ENCODE results near the gene IZUMO1. TPM values are rescaled to one million over a fixed set of nuclear protein-coding genes. Genes with fewer than 3 reads are reported as not detected.

The IZUMO1 gene
- total and polyA plus RNA-seq, 2 of the 13 experiments (the other 11 are each of a cell fraction or from before 2014, with no cell fraction given): 0.07 to 0.22 TPM

GRCh38 chr19:48713864-48714755 is 32.6 kb downstream of the IZUMO1 start (continued):
- TF ChIP-seq GPBP1L1 (CRISPR knock-in tag; IDR thresholded peaks at IDR 0.05) (no peak), PBX3 (CRISPR knock-in tag; IDR thresholded peaks at IDR 0.05; ENCODE audit: borderline replicate concordance) (no peak), RNF2 (conservative IDR thresholded peaks at IDR 0.05; ENCODE audit: low read depth) (no peak), ZBTB21 (CRISPR knock-in tag; IDR thresholded peaks at IDR 0.05) (no peak), ZNF512B (CRISPR knock-in tag; IDR thresholded peaks at IDR 0.05; ENCODE audit: borderline replicate concordance) (no peak), YEATS4 (CRISPR knock-in tag; IDR thresholded peaks at IDR 0.05; ENCODE audit: borderline replicate concordance) (peak; percentile 57; the same call in 1 of the 2 replicates), REPIN1 (CRISPR knock-in tag; IDR thresholded peaks at IDR 0.05; ENCODE audit: borderline replicate concordance, low read depth) (no peak), ZNF775 (CRISPR knock-in tag; IDR thresholded peaks at IDR 0.05; ENCODE audit: borderline replicate concordance) (no peak), TOE1 (CRISPR knock-in tag; IDR thresholded peaks at IDR 0.05) (no peak; the same call in 1 of the 2 replicates), PRDM10 (CRISPR knock-in tag; IDR thresholded peaks at IDR 0.05; ENCODE audit: low read depth) (no peak), MZF1 (CRISPR knock-in tag; IDR thresholded peaks at IDR 0.05; ENCODE audit: borderline replicate concordance) (no peak), POLR2AphosphoS5 (IDR thresholded peaks at IDR 0.05; ENCODE audit: low read depth, low read length) (peak; percentile 44), ZNF574 (CRISPR knock-in tag; IDR thresholded peaks at IDR 0.05) (no peak), GZF1 (CRISPR knock-in tag; IDR thresholded peaks at IDR 0.05) (no peak), MXD4 (CRISPR knock-in tag; IDR thresholded peaks at IDR 0.05) (peak; percentile 48; the same call in 1 of the 2 replicates)

All from HepG2 (cell line).